ENCODE measurements around the gene SPTBN1.

Gene SPTBN1

DNA sequence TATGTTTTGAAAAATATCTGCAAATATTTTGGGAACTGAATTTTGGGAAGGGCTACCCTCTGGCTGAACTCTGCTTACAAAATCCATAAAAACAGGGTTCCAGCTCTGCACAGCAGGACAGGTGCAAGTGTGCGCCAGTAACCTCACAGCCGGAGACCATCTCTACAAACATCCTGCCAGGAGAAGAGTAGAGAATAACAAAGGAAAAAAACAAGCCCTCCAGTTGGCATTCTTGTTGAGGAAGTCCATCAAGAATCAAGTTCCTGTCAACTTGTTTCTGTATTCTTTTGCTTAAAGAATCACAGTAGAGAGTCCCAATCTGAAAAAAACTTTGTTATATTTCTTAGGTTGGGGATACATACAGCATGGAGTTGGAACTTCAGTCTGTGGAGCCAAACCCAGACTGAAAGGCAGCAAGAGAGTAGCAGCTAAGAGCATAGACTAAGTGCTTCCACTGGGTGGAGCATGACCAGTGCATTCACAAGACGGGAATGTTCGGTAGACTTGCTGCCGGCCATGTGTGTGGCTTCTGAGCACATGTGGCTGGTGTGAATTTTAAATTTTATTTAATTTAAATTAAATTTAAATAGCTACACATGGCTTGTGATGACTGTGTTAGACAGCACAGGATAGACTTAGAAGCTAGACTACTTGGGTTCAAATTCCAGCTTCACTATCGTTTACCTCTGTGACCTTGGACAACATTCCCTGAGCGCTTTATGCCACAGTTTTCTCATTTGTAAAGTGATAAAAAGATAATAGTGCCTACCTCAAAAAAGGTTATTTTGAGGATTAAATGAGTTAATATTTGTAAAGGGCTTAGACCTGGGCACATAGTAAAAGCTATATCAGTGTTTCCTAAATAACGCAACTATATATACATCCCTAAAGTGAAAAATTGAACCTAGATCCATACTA is 41.9 kb downstream of the SPTBN1 start:
- TF ChIP-seq POLR2A (IDR thresholded peaks at IDR 0.05; ENCODE audit: extremely low read depth, insufficient read length) (no peak), MYC (IDR thresholded peaks at IDR 0.05; ENCODE audit: low read depth, low read length) (no peak)
- TF ChIP-seq, protein P1, sequence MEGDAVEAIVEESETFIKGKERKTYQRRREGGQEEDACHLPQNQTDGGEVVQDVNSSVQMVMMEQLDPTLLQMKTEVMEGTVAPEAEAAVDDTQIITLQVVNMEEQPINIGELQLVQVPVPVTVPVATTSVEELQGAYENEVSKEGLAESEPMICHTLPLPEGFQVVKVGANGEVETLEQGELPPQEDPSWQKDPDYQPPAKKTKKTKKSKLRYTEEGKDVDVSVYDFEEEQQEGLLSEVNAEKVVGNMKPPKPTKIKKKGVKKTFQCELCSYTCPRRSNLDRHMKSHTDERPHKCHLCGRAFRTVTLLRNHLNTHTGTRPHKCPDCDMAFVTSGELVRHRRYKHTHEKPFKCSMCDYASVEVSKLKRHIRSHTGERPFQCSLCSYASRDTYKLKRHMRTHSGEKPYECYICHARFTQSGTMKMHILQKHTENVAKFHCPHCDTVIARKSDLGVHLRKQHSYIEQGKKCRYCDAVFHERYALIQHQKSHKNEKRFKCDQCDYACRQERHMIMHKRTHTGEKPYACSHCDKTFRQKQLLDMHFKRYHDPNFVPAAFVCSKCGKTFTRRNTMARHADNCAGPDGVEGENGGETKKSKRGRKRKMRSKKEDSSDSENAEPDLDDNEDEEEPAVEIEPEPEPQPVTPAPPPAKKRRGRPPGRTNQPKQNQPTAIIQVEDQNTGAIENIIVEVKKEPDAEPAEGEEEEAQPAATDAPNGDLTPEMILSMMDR (IDR thresholded peaks at IDR 0.05; ENCODE audit: low read depth, low read length): peak; percentile 44
- TF ChIP-seq, protein P2, sequence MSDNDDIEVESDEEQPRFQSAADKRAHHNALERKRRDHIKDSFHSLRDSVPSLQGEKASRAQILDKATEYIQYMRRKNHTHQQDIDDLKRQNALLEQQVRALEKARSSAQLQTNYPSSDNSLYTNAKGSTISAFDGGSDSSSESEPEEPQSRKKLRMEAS (IDR thresholded peaks at IDR 0.05; ENCODE audit: low read depth, low read length): 0 out of 2 replicates have a peak, but pooled peaks have one; percentile 16
- DNase-seq (ENCODE audit: low read depth): peak; percentile 40
- no peak overlapping the region for H3K4me3 ChIP-seq (ENCODE audit: low read depth, low read length)

DNA sequence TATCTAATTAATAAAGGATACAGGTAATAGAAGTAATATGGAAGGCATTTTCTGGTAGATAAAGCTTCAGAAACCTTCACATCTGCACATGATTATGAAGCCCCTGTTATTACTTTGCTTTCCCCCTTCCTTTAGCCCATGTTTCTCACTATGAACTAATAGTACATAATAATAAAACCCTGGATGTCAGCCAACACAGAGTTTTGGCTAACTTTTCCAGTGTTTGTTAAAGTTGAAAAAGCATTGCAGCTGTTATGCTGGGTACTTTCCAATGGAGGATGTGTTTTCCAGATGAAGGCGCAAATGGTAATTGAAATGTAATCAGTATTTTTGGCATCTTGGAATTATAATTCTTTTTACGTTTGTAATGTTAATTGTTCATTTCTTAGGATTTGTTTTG is 43.5 kb downstream of the SPTBN1 start:
- no peak for TF ChIP-seq POLR2A (IDR thresholded peaks at IDR 0.05; ENCODE audit: extremely low read depth, insufficient read length)
- TF ChIP-seq, protein P1 (IDR thresholded peaks at IDR 0.05; ENCODE audit: low read depth, low read length): no peak
- TF ChIP-seq MYC (IDR thresholded peaks at IDR 0.05; ENCODE audit: low read depth, low read length): no peak
- TF ChIP-seq, protein P2 (IDR thresholded peaks at IDR 0.05; ENCODE audit: low read depth, low read length): no peak
- no peak overlapping the region for H3K4me3 ChIP-seq (ENCODE audit: low read depth, low read length)
- DNase-seq (ENCODE audit: low read depth): no peak

DNA sequence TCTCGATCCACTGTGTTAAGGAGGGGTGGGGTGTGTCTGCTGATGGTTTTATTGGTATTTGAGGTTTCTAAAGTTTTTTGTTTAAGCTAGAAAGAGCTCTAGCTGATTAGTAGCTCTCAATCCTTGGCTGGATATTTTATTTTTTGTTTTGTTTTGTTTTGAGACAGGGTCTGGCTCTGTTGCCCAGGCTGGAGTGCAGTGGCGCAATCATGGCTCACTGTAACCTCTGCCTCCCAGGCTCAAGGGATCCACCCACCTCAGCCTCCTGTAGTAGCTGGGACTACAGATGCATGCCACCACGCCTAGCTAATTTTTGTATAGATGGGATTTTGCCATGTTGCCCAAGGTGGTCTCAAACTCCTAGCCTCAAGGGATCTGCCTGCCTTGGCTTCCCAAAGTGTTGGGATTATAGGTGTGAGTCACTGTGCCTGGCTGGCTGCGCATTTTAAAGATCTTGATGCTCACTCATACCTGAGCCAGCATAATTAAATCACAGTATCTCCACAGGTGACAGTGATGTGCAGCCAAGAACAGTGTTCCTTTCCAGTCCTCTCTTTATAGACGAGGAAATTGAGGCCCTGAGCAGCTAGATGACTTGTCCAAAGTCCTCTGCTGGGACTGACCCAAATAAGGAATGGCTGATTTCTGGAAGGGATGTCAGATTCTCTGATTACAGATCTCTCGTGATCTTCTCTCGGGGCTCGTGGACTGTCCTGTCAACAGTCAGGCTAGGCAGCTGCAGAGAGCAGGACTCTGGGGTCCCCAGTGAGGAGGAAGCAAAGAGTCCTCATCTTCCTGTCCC is 44.5 kb downstream of the SPTBN1 start:
- no peak for TF ChIP-seq MYC (IDR thresholded peaks at IDR 0.05; ENCODE audit: low read depth, low read length)
- TF ChIP-seq, protein P1 (IDR thresholded peaks at IDR 0.05; ENCODE audit: low read depth, low read length): no peak
- TF ChIP-seq POLR2A (IDR thresholded peaks at IDR 0.05; ENCODE audit: extremely low read depth, insufficient read length): no peak
- DNase-seq (ENCODE audit: low read depth): no peak
- H3K4me3 ChIP-seq (ENCODE audit: low read depth, low read length): no peak overlapping the region

DNA sequence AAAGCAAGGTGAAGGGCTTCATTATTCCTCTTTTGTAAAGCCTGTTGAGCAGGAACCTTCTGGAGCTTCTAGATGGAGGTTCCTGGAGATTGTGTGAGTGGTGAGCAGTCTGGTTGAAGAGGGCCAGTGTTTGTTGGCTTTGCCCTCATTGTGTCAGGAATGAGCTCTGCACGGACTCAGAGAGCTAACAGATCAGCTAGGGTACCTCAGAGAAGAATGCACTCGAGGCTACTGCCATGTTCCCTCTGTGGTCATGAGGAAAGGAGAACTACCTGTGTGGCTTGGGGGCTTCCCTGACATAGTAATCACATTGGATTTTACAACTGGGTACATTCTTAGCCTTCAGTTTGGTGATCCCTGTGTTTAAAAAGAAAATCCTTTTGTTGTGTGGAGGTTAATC is 46.6 kb downstream of the SPTBN1 start:
- no peak overlapping the region for H3K4me3 ChIP-seq (ENCODE audit: low read depth, low read length)
- no peak for DNase-seq (ENCODE audit: low read depth)
- TF ChIP-seq MYC (IDR thresholded peaks at IDR 0.05; ENCODE audit: low read depth, low read length) (no peak), POLR2A (IDR thresholded peaks at IDR 0.05; ENCODE audit: extremely low read depth, insufficient read length) (no peak)
- TF ChIP-seq, protein P2 (IDR thresholded peaks at IDR 0.05; ENCODE audit: low read depth, low read length): no peak
- TF ChIP-seq, protein P1 (IDR thresholded peaks at IDR 0.05; ENCODE audit: low read depth, low read length): no peak

DNA sequence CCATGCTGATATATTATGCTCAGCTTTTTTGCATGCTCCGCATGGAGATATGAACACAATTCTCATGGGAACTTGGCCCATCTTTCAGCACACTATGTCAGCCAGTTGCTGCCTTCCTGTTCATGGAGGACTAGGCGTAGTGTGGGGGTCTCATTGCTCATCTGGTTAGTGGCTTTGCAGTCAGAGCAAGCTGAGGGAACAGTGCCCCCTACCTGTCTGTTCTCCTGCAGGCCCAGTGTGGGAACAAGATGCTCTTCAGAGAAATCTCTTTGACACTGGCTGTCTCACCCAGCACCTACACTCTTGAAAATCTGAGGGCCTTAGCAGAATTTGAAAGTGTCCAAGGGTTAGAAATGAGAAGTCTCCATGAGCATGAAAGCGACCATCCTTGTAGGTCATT is 47.1 kb downstream of the SPTBN1 start:
- H3K4me3 ChIP-seq (ENCODE audit: low read depth, low read length): no peak overlapping the region
- DNase-seq (ENCODE audit: low read depth): peak; percentile 82
- TF ChIP-seq MYC (IDR thresholded peaks at IDR 0.05; ENCODE audit: low read depth, low read length) (no peak), POLR2A (IDR thresholded peaks at IDR 0.05; ENCODE audit: extremely low read depth, insufficient read length) (no peak)
- TF ChIP-seq, protein P1 (IDR thresholded peaks at IDR 0.05; ENCODE audit: low read depth, low read length): peak; percentile 84
- TF ChIP-seq, protein P2 (IDR thresholded peaks at IDR 0.05; ENCODE audit: low read depth, low read length): no peak
